DND-41 (cell line): Measurements from ENCODE around the gene LCE3A.
A peak's percentile ranks its signal among the peaks of the same experiment; 100 is the strongest.

ENCODE experiments used
- ATAC-seq: fragments of 200-7000 bp; cut with Tn5 transposase; 3 replicates; pipeline ENCODE4 v1.9.1; 2021; ENCODE audit warnings: low read depth; ENCODE audit not compliant: insufficient read depth
- DNase-seq: peaks from one replicate; pipeline ENCODE4 v3.0.0-alpha.2; 2020
- H2AFZ ChIP-seq: 2 replicates; pipeline ENCODE4 v1.6.0; 2012; ENCODE audit warnings: low read depth, low read length
- H3K27ac ChIP-seq: 2 replicates; pipeline ENCODE4 v1.5.1; 2012; ENCODE audit warnings: low read length, inconsistent platforms
- H3K27me3 ChIP-seq: fragments of 200-600 bp; sonication (generic); 2 replicates; pipeline ENCODE4 v1.6.0; 2012; ENCODE audit warnings: low read length, mild to moderate bottlenecking, inconsistent platforms; ENCODE audit not compliant: insufficient read depth, poor library complexity
- H3K36me3 ChIP-seq: 2 replicates; pipeline ENCODE4 v1.5.1; 2012; ENCODE audit warnings: low read length, inconsistent platforms; ENCODE audit not compliant: insufficient read depth
- H3K4me1 ChIP-seq: 2 replicates; pipeline ENCODE4 v1.5.1; 2012; ENCODE audit warnings: mild to moderate bottlenecking, low read length; ENCODE audit not compliant: insufficient read depth
- H3K4me2 ChIP-seq: 2 replicates; pipeline ENCODE4 v1.6.0; 2012; ENCODE audit warnings: mild to moderate bottlenecking, moderate library complexity, low read length, inconsistent platforms; ENCODE audit not compliant: insufficient read depth
- H3K4me3 ChIP-seq, 2 experiments: fragments of 200-600 bp in 1 of 2; shearing (Covaris generic) in 1 of 2; 2 replicates each; pipeline ENCODE4 v1.5.1; 2012 to 2016; ENCODE audit warnings: inconsistent platforms in 2 of 2, low read length in 2 of 2, mild to moderate bottlenecking in 2 of 2, low read depth in 1 of 2, moderate library complexity in 1 of 2
- H3K79me2 ChIP-seq: 2 replicates; pipeline ENCODE4 v1.6.0; 2012; ENCODE audit warnings: low read length, inconsistent platforms; ENCODE audit not compliant: insufficient read depth
- H3K9ac ChIP-seq: 2 replicates; pipeline ENCODE4 v1.6.0; 2012; ENCODE audit warnings: low read depth, mild to moderate bottlenecking, inconsistent platforms, low read length, moderate library complexity
- H3K9me3 ChIP-seq: 2 replicates; pipeline ENCODE4 v1.5.1; 2012; ENCODE audit warnings: low read length, moderate library complexity, mild to moderate bottlenecking, inconsistent platforms; ENCODE audit not compliant: insufficient read depth, severe bottlenecking
- H4K20me1 ChIP-seq: 2 replicates; pipeline ENCODE4 v1.6.0; 2012; ENCODE audit warnings: low read length; ENCODE audit not compliant: insufficient read depth
- CTCF ChIP-seq: IDR thresholded peaks from 2 replicates; pipeline ENCODE4 v1.5.1; 2012; ENCODE audit warnings: borderline replicate concordance, low read length, moderate library complexity, mild to moderate bottlenecking; ENCODE audit not compliant: poor library complexity, severe bottlenecking; ENCODE audit errors: extremely low read depth
- EZH2 ChIP-seq: IDR thresholded peaks from 3 replicates; pipeline ENCODE4 v1.6.1; 2012; ENCODE audit warnings: borderline replicate concordance, low read depth, mild to moderate bottlenecking, moderate library complexity, low read length, inconsistent platforms; ENCODE audit not compliant: severe bottlenecking

Gene LCE3A

GRCh38 chr1:152658649-152659048 is 35.7 kb upstream of the LCE3A start:
- no peaks in the 10 kb centered on the region for H3K79me2 ChIP-seq
- no peak overlapping the region for H3K27ac ChIP-seq
- no peaks in the 10 kb centered on the region for H3K4me1 ChIP-seq
- H3K4me3 ChIP-seq: no peak overlapping the region
- H4K20me1 ChIP-seq: no peaks in the 10 kb centered on the region
- no peak for TF ChIP-seq EZH2
- no peak for TF ChIP-seq CTCF
- ATAC-seq (no peak), DNase-seq (no peak)
- H3K9ac ChIP-seq: no peak overlapping the region
- H3K4me2 ChIP-seq: no peak overlapping the region
- no peaks in the 10 kb centered on the region for H3K36me3 ChIP-seq
- H2AFZ ChIP-seq: no peak overlapping the region
- H3K27me3 ChIP-seq: peaks cover 13% of the 10 kb centered on the region
- H3K9me3 ChIP-seq: no peaks in the 10 kb centered on the region

- Histone ChIP-seq H2AFZ (no peak overlapping the region), H3K4me3 (no peak overlapping the region), H3K36me3 (no peaks in the 10 kb centered on the region), H3K9ac (no peak overlapping the region), H3K4me1 (no peaks in the 10 kb centered on the region), H4K20me1 (no peaks in the 10 kb centered on the region), H3K79me2 (no peaks in the 10 kb centered on the region), H3K4me2 (no peak overlapping the region), H3K27ac (no peak overlapping the region), H3K9me3 (no peaks in the 10 kb centered on the region), H3K27me3 (peaks cover 11% of the 10 kb centered on the region)
- TF ChIP-seq EZH2: no peak
- TF ChIP-seq CTCF: no peak
- no peak for ATAC-seq
- DNase-seq: no peak
Observed at GRCh38 chr1:152657677-152658076, 34.8 kb upstream of the LCE3A start.

- Histone ChIP-seq H3K27me3 (peaks cover 13% of the 10 kb centered on the region), H3K36me3 (no peaks in the 10 kb centered on the region), H4K20me1 (no peaks in the 10 kb centered on the region), H3K27ac (no peak overlapping the region), H3K4me3 (no peak overlapping the region), H3K9me3 (no peaks in the 10 kb centered on the region), H3K4me2 (no peak overlapping the region), H2AFZ (no peak overlapping the region), H3K79me2 (no peaks in the 10 kb centered on the region), H3K4me1 (no peaks in the 10 kb centered on the region), H3K9ac (no peak overlapping the region)
- DNase-seq: no peak
- no peak for ATAC-seq
- no peak for TF ChIP-seq EZH2
- TF ChIP-seq CTCF: no peak
Observed at GRCh38 chr1:152656459-152656858, 33.6 kb upstream of the LCE3A start.

- Histone ChIP-seq H3K36me3 (no peaks in the 10 kb centered on the region), H3K9me3 (no peaks in the 10 kb centered on the region), H4K20me1 (no peaks in the 10 kb centered on the region), H3K4me3 (no peak overlapping the region), H3K4me2 (no peak overlapping the region), H2AFZ (no peak overlapping the region), H3K9ac (no peak overlapping the region), H3K27me3 (peaks cover 11% of the 10 kb centered on the region), H3K4me1 (no peaks in the 10 kb centered on the region), H3K79me2 (no peaks in the 10 kb centered on the region), H3K27ac (no peak overlapping the region)
- ATAC-seq (peak; percentile 76), DNase-seq (peak; percentile 66)
- TF ChIP-seq CTCF (peak; percentile 86), EZH2 (no peak)
Observed at GRCh38 chr1:152654110-152654509, 31.2 kb upstream of the LCE3A start.
